GM21529 (cell line): ENCODE results near the gene CEP164.
"Not testable (repeated sequence)": the region's sequence is repeated elsewhere in the genome, so short reads cannot be mapped to it uniquely, and the experiment has no call there.

Source experiments
- ATAC-seq: cut with Tn5 transposase; IDR thresholded peaks from one replicate; pipeline ENCODE4 v1.9.1; 2021; ENCODE audit not compliant: unreplicated experiment

The CEP164 gene

DNA sequence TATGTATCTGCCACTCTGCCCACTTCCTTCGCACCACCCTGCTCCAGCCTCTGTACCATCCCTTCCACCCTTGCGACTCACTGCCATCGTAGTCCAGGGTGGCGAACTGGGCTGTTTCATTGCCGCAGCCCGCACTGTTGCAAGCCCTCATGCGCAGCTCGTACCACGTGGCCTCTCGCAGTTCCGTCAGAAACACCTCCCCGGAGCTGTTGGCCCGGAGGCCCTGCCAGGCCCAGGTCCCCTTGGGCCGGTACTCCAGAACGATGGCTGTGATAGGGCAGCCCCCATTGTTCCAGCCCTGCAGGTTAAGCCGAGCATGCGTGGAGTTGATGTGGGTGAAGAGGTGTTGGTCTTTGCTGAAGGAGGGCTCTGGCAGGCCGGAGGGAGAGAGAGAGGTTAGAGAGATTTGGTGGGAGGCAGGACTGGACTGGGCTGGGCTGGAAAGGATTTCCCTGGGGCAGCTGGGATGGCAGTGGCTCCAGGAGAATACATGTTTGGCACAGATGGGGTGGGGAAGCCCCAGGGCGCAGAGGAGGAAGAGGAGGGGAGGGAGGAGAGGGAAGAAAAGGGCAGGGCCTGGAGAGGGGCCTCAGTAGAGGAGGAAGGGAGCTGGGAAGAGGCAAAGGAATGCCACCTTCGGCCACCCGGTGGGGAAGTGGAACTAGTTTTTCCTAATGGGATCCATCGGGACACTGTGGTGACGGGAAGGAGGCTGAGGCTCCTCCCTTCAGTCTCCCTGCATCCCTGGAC is 109.6 kb downstream of the CEP164 start:
- no peak for ATAC-seq

- ATAC-seq = no peak
Measured at GRCh38 chr11:117437791-117438130, 110.1 kb downstream of the CEP164 start.

- no peak for ATAC-seq
Measured at GRCh38 chr11:117438371-117439000, 110.8 kb downstream of the CEP164 start.

GRCh38 chr11:117439256-117439655 is 111.6 kb downstream of the CEP164 start:
- no peak for ATAC-seq

GRCh38 chr11:117440258-117440657 is 112.6 kb downstream of the CEP164 start:
- ATAC-seq = no peak

DNA sequence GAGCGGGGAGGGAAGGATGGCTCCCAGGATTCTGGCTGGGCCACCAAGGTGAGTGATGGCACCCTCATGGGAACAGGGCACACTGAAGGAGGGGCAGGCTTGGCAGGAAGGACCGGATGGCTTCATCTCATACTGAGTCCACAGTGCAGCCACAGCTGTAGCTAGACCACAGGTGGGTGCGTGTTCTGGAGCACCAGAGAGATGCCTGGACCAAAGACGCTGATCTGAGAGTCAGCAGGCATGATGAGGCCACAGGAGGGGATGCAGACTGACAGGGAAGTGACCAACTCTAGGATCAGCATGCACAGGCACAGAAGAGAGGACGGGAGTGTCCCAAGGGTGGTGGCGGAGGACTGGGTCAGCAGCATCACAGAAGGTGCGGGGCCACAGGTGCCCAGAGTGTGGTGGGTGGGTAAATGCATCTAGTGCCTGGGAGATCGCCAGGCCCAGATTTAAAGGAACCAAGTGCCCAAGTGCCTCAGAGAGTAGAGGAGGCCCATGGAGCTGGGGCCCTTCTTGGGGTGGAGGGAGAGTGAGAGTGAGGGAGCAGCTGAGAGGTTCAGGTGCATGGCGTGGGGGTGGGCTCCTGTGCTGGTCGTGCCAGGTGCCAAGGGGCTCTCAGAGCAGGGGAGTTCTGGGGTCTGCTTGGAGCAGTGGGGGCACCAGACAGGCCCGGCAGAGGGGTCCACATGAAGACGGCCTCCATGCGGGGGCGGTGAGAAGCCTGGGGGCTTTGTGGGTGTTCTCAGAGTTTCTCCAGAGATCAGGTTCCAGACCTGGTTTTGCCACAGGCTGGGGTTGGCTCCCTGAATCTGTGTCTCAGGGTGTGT is 113.7 kb downstream of the CEP164 start:
- no peak for ATAC-seq

- ATAC-seq = no peak
Measured at GRCh38 chr11:117442049-117442868, 114.6 kb downstream of the CEP164 start.

- ATAC-seq = no peak
Measured at GRCh38 chr11:117442869-117443239, 115.2 kb downstream of the CEP164 start.

- no peak for ATAC-seq
Measured at GRCh38 chr11:117443266-117444186, 115.9 kb downstream of the CEP164 start.

GRCh38 chr11:117444256-117444655 is 116.6 kb downstream of the CEP164 start:
- ATAC-seq = no peak

DNA sequence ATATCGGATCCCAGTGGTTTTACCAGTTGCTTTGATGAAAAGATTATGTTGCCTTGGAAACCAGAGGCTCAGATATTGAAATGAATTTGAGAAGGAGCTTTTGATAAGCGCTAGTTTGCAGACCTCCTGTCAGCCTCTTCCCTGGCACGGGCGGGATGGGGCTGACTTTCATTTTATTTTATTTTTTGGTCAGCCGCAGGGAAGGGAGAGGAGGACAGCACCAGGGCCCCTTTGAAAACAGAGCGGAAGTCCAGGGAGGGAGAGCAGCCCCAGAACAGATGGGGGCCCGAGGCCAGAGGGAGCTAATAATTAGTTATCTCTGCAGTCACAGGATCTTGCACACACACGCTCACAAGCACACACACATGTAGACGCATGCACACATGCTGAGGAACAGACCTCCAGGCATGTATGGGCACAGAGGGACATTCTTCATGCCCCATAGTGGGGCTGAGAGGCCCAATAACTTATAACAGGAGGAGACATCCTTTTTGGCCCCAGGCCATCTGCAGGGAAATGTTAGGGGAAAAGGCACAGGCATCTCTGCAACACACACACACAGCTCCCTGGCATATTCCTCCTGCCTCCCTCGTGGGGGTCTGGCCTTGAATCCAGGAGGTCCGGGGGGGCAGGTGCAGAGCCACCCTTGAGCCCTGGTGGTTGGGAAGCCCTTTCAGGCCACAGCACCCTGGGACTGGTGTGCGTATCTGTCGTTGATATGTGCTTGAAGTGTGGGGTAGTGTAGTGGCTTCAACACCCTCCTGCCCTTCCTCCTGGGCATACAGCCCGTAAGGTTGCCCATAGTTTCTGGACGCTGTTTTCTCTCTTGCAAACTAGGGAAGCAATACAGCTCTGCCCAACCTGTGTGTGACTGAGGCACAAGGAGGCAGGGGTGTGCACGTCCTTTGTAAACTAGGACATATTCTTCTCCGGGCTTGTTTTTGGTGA is 117.3 kb downstream of the CEP164 start:
- no peak for ATAC-seq

- ATAC-seq = no peak
Measured at GRCh38 chr11:117449111-117449693, 121.5 kb downstream of the CEP164 start.

DNA sequence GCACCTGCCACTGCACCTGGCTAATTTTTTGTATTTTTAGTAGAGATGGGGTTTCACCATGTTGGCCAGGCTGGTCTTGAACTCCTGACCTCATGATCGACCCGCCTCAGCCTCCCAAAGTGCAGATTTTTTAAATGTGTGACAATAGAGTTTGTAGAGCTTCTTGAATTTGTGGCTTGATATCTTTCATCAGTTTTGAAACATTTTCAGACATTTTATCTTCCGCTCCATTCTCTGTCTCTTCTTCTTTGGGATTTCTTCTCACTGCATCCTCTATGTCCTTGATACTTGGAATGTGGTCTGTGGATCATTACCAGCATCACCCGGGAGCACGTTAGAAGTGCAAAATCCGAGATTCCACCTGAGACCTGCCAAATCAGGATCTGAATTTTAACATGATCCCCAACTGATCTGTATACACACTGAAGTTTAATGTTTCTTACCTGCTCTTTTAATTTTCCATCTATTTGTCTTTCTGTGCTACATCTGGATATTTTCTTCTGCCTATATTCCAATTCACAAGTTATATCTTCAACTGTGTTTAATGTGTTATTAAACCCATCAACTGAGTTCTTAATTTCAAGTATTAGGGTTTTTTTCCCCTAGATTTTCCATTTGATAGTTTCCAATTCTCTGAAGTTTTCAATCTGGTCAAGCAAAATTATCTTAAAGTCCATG is 126.4 kb downstream of the CEP164 start:
- no peak for ATAC-seq

DNA sequence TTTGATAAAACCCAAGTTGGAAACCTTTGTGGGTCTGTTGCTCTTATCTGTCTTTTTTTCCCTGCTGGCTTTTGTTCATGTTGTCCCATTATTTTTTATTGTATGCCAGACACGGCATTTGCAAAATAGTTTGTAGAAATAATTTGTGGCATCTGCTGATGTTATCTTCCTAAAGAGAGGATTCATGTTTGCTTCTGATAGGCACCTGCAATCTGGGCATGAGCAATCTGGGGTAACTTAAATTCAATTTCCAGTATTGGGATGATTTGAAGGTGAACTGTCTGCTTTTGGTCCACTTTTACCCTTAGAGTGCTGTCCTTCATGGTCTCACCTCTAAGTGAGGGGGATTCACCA is 126.9 kb downstream of the CEP164 start:
- ATAC-seq = no peak

GRCh38 chr11:117456027-117456720 is 128.5 kb downstream of the CEP164 start:
- ATAC-seq = peak; percentile 77

GRCh38 chr11:117456721-117457029 is 129.0 kb downstream of the CEP164 start:
- ATAC-seq = not testable (repeated sequence)

- no peak for ATAC-seq
Measured at GRCh38 chr11:117457031-117457785, 129.6 kb downstream of the CEP164 start.
